ENCODE results near the gene LYRM1.

DNA sequence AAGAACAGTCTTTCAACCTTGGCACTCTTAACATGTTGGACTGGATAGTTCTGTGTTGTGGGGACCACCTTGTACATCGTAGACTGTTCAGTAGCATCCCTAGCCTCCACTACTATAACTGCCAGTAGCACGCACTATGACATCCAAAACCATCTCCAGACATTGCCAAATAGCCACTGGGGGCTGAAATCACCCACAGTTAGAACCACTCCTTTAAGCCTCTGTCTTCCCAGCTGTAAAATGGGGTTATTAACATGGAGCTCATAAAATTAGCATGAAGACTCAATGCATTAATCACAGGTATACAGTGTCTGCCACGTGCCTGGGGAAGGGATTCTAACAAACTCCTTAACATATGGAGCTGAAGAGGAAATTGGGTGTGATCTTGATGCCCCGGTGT, 49.7 kb downstream of the LYRM1 start:
- TF ChIP-seq POLR2A (IDR thresholded peaks at IDR 0.05) (no peak), POLR2AphosphoS5 (IDR thresholded peaks at IDR 0.05) (no peak)
- TF ChIP-seq, protein P1, sequence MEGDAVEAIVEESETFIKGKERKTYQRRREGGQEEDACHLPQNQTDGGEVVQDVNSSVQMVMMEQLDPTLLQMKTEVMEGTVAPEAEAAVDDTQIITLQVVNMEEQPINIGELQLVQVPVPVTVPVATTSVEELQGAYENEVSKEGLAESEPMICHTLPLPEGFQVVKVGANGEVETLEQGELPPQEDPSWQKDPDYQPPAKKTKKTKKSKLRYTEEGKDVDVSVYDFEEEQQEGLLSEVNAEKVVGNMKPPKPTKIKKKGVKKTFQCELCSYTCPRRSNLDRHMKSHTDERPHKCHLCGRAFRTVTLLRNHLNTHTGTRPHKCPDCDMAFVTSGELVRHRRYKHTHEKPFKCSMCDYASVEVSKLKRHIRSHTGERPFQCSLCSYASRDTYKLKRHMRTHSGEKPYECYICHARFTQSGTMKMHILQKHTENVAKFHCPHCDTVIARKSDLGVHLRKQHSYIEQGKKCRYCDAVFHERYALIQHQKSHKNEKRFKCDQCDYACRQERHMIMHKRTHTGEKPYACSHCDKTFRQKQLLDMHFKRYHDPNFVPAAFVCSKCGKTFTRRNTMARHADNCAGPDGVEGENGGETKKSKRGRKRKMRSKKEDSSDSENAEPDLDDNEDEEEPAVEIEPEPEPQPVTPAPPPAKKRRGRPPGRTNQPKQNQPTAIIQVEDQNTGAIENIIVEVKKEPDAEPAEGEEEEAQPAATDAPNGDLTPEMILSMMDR (IDR thresholded peaks at IDR 0.05), result no peak

Measured in breast epithelium (tissue), 3 donors.